ENCODE measurements around the gene ADGRG1. TPM values are rescaled to one million over a fixed set of nuclear protein-coding genes. Genes with fewer than 3 reads are reported as not detected.
A peak's percentile ranks its signal among the peaks of the same experiment; 100 is the strongest.

The ADGRG1 gene
- total and polyA plus RNA-seq, 7 donors = 5.0 to 36.3 (median 7.7) TPM

DNA sequence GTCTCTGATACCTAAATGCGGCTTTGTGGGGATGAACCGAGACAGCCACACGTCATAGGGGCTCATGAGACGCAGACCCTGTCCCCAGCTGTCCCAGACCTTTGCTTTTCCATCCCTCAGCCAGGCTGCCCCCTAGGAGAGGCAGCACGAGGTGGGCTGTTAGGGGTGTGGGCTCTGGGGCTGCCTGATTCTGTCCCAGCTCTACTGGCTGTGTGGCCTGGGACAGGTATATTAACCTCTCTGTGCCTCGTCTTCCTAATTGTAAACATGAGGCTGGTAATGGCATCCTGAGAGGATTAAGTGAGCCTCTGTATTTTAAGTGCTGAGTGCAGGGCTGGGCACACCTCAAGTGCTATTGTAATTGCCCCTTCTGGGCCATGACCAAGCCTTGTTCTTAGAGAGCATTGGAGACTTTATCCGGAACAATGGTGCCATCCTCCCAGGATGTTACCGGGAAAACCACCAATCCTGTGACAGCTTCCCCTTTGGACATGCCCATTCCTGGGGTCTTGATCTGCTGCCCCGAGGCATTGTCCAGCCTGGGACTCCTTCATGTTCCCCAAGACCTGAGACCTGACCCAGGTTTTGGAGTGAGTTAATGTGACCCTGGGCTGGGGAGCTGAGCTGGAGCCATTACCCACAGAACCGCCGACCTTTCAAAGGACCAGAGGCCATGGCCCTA is 5.1 kb downstream of the ADGRG1 start:
- no peak for DNase-seq
- Histone ChIP-seq H3K9me3 (no peaks in the 10 kb centered on the region), H3K27me3 (peaks cover 7 to 77% (median 19%) of the 10 kb centered on the region in 3 donors), H3K4me1 (peaks cover 0 to 9% (median 4%) of the 10 kb centered on the region in 4 donors), H3K36me3 (no peaks in the 10 kb centered on the region), H3K27ac (peak overlapping the region in 2 of 4 donors; percentile 18 to 42), H3K4me3 (no peak overlapping the region)
- no peak for TF ChIP-seq POLR2A (IDR thresholded peaks at IDR 0.05)
- no peak for TF ChIP-seq POLR2AphosphoS5 (IDR thresholded peaks at IDR 0.05)
- TF ChIP-seq EP300 (IDR thresholded peaks at IDR 0.05) = no peak
- TF ChIP-seq, protein P1, sequence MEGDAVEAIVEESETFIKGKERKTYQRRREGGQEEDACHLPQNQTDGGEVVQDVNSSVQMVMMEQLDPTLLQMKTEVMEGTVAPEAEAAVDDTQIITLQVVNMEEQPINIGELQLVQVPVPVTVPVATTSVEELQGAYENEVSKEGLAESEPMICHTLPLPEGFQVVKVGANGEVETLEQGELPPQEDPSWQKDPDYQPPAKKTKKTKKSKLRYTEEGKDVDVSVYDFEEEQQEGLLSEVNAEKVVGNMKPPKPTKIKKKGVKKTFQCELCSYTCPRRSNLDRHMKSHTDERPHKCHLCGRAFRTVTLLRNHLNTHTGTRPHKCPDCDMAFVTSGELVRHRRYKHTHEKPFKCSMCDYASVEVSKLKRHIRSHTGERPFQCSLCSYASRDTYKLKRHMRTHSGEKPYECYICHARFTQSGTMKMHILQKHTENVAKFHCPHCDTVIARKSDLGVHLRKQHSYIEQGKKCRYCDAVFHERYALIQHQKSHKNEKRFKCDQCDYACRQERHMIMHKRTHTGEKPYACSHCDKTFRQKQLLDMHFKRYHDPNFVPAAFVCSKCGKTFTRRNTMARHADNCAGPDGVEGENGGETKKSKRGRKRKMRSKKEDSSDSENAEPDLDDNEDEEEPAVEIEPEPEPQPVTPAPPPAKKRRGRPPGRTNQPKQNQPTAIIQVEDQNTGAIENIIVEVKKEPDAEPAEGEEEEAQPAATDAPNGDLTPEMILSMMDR (IDR thresholded peaks at IDR 0.05) = no peak
- intact Hi-C loops (cut with DNase I) = no loop called here
- 89 to 93% methylated on average over 11 of the region's 11 CpGs for WGBS, 2 donors

DNA sequence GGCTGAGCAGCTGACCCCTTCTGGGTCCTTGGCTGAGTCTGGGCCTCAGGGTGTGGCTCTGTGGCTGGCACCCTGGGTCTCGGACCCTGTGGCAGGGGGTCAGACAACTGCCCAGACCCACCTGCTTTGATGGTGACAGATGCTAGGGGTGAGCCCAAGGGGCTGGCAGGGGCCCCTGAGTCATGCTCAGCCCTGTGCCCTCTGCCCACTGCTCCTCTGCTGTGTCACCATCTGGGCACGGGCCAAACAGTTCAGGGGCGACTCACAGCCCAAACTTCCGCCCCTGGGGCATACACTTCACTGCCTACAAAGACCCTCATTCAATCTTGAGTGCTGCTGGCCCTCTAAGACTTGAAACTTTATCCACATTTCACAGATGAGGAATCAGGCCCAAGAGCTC is 5.7 kb downstream of the ADGRG1 start:
- Histone ChIP-seq H3K4me1 (peaks cover 0 to 8% (median 3%) of the 10 kb centered on the region in 4 donors), H3K27me3 (peaks cover 4 to 73% (median 15%) of the 10 kb centered on the region in 3 donors), H3K27ac (peak overlapping the region in 2 of 4 donors; percentile 18 to 42), H3K9me3 (no peaks in the 10 kb centered on the region), H3K4me3 (no peak overlapping the region), H3K36me3 (no peaks in the 10 kb centered on the region)
- 47 to 59% methylated on average over 4 of the region's 4 CpGs for WGBS, 2 donors
- TF ChIP-seq EP300 (IDR thresholded peaks at IDR 0.05) = no peak
- TF ChIP-seq POLR2AphosphoS5 (IDR thresholded peaks at IDR 0.05) = no peak
- no peak for TF ChIP-seq POLR2A (IDR thresholded peaks at IDR 0.05)
- TF ChIP-seq, protein P1 (IDR thresholded peaks at IDR 0.05) = no peak
- intact Hi-C loops (cut with DNase I) = no loop called here
- DNase-seq = no peak

DNA sequence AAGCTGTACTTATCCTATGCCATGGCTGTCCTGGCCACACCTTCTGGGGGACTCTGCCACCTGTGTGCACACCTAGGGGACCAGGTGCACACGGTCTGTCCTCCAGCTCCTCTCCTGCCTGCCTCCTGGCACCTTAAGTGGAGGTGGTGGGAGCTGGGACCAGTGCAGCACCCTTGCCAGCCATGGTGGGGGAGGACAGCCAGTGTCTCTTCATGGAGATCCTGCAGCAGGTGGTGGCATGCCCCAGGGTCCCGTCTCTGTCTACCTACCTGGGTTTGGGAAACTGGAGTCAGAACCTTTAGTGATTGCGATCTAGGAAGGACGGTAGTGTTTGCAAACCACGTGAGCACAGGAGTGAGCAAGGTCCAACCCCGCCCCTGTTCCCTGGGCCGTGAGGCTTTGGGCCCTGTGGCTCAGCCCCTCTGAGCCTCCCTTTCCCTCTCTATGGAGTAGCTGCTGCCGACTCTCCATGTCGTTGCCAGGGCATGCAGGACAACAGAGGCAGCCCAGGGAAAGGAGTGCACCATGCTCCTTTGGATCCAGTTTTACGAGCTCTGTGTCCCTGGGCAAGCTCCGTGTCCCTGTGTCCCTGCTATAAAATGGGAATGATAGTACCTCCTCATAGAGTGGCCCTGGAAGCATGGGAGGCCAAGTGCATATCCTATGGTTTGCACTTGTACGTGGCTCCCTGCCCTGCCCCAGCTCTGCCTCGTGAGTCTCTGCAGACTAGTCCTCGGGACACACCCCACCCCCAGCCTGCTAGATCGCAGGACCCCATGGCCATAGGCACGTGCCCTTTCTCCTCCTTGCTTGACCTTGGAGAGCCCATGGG is 7.1 kb downstream of the ADGRG1 start:
- H3K9me3 ChIP-seq = no peaks in the 10 kb centered on the region
- H3K36me3 ChIP-seq = no peaks in the 10 kb centered on the region
- H3K4me3 ChIP-seq = no peak overlapping the region
- peak overlapping the region in 2 of 4 donors; percentile 7 to 35 for H3K27ac ChIP-seq
- DNase-seq = no peak
- H3K27me3 ChIP-seq = peaks cover 0 to 60% (median 3%) of the 10 kb centered on the region in 3 donors
- no peak for TF ChIP-seq POLR2AphosphoS5 (IDR thresholded peaks at IDR 0.05)
- TF ChIP-seq POLR2A (IDR thresholded peaks at IDR 0.05) = no peak
- no peak for TF ChIP-seq EP300 (IDR thresholded peaks at IDR 0.05)
- TF ChIP-seq, protein P1 (IDR thresholded peaks at IDR 0.05) = no peak
- peaks cover 0 to 8% (median 3%) of the 10 kb centered on the region in 4 donors for H3K4me1 ChIP-seq
- intact Hi-C loops (cut with DNase I) = no loop called here
- WGBS, 2 donors = 18 to 66% methylated on average over 16 of the region's 16 CpGs

DNA sequence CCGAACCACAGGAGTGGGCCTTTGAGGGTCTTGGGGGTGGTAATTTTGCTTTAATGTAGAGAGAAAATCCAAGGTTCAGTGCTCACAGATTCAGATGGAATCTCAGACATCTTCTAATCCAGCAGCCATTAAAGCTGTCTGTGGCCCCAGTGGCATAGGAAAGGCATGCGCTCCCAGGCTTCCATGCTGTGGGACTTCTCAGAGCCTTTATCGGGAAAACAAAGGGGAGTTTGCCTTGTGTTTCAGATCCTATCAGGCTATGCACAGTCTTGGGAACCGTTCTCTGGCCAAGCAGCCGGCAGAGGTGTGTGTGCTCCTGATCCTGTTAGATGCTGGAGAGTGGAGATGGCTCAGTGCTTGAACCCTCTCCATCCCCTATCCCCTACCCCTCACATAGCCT is 7.8 kb downstream of the ADGRG1 start:
- no peaks in the 10 kb centered on the region for H3K9me3 ChIP-seq
- WGBS, 2 donors = 92 to 94% methylated on average over 5 of the region's 5 CpGs
- H3K27me3 ChIP-seq = peaks cover 0 to 53% (median 3%) of the 10 kb centered on the region in 3 donors
- no peak for TF ChIP-seq EP300 (IDR thresholded peaks at IDR 0.05)
- TF ChIP-seq POLR2A (IDR thresholded peaks at IDR 0.05) = no peak
- TF ChIP-seq, protein P1 (IDR thresholded peaks at IDR 0.05) = no peak
- TF ChIP-seq POLR2AphosphoS5 (IDR thresholded peaks at IDR 0.05) = no peak
- H3K27ac ChIP-seq = peak overlapping the region; percentile 25 to 63 (median 35)
- no peak for DNase-seq
- intact Hi-C loops (cut with DNase I) = no loop called here
- peaks cover 0 to 8% (median 3%) of the 10 kb centered on the region in 4 donors for H3K4me1 ChIP-seq
- H3K4me3 ChIP-seq = no peak overlapping the region
- H3K36me3 ChIP-seq = no peaks in the 10 kb centered on the region
